ENCODE data around the gene NMT1. TPM values are rescaled to one million over a fixed set of nuclear protein-coding genes. Genes with fewer than 3 reads are reported as not detected.

Gene NMT1
- total RNA-seq, 2 experiments from 2014 or later, result 61.1 to 62.2 TPM

DNA sequence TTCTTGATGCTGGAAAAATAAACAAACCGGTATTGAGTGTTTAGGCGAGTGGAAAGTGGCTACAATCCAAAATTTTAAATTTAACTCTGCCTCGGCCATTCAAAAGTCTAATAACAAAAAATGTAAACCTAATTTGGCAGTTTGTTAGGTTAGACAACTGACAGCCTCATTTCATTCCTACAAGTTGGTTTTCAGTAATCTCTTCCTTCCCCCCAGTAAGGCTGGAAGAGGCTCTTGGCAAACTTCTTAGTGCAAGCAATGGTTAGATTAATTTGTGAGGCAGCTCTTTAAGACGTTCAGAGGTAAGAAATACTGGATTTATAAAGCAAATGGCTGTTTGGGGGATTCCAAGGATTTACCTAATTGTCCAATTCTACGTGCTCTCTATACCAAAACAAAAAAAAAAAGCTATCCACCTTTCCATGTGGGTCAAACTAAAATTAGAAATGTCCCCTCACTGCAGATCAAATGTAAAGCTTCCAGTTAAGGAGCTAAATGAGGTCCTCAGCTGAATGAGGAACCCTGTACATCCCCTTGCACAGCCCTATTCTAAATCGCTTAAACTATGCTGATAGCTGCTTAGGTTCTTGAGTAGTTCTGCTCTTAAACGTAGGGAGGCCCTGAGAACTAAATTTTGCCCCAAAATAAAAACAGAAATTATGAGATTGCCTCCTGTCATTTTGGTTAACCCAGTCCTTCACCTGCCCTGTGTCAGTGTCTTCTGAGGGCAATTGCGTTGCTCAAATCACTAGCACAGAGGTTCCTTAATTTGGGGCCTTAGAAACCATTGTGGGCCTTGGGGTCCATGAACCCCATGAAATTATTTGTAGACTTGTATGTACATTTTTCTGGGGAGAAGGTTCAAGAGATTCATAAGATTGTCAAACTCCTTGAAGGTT, 90.0 kb downstream of the NMT1 start:
- POLR2A ChIA-PET, result interaction anchor here (0.6 to 10.9 kb wide), 16 partner anchors 9 to 260 kb away, joined by 3 to 630 read pairs (median 18); partner anchors contain the start of genes ACBD4, FMNL1, HEXIM2 and MAP3K14
- no peaks in the 10 kb centered on the region for H3K9me3 Mint-ChIP-seq
- TF ChIP-seq, protein P1, sequence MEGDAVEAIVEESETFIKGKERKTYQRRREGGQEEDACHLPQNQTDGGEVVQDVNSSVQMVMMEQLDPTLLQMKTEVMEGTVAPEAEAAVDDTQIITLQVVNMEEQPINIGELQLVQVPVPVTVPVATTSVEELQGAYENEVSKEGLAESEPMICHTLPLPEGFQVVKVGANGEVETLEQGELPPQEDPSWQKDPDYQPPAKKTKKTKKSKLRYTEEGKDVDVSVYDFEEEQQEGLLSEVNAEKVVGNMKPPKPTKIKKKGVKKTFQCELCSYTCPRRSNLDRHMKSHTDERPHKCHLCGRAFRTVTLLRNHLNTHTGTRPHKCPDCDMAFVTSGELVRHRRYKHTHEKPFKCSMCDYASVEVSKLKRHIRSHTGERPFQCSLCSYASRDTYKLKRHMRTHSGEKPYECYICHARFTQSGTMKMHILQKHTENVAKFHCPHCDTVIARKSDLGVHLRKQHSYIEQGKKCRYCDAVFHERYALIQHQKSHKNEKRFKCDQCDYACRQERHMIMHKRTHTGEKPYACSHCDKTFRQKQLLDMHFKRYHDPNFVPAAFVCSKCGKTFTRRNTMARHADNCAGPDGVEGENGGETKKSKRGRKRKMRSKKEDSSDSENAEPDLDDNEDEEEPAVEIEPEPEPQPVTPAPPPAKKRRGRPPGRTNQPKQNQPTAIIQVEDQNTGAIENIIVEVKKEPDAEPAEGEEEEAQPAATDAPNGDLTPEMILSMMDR (IDR thresholded peaks at IDR 0.05), result no peak
- H3K27me3 Mint-ChIP-seq, result peaks cover 8% of the 10 kb centered on the region
- Histone ChIP-seq H3K27ac (ENCODE audit: low read depth in 1 of 2, low read length in 2 of 2) (peak overlapping the region; percentile 45 to 70), H3K27me3 (ENCODE audit: control insufficient read depth in 1 of 2, insufficient read depth in 2 of 2, low read length in 2 of 2) (no peaks in the 10 kb centered on the region), H3K4me3 (ENCODE audit: low read length) (peak overlapping the region; percentile 94), H3K9me3 (ENCODE audit: control insufficient read depth in 1 of 2, insufficient read depth in 1 of 2, low read length in 2 of 2) (no peaks in the 10 kb centered on the region), H3K36me3 (ENCODE audit: insufficient read depth, low read length) (peaks cover 3% of the 10 kb centered on the region), H3K4me1 (ENCODE audit: insufficient read depth, low read length) (peaks cover 50% of the 10 kb centered on the region)
- CTCF ChIA-PET, result interaction anchor here (0.5 to 6.4 kb wide), 17 partner anchors 7 to 164 kb away, joined by 3 to 168 read pairs (median 5); partner anchors contain the start of genes ACBD4, HEXIM2 and PLCD3
- peak overlapping the region; percentile 76 for H3K4me3 Mint-ChIP-seq
- H3K36me3 Mint-ChIP-seq (ENCODE audit: low read depth), result peaks cover 29% of the 10 kb centered on the region
- DNase-seq (peak in 1 of 14 experiments; percentile 44), ATAC-seq (ENCODE audit: poor library complexity) (no peak)
- H3K27ac Mint-ChIP-seq, result peak overlapping the region; percentile 99
- peaks cover 58% of the 10 kb centered on the region for H3K4me1 Mint-ChIP-seq (ENCODE audit: low read depth)
- intact Hi-C loops (cut with DNase I, micrococcal nuclease), result no loop called here

DNA sequence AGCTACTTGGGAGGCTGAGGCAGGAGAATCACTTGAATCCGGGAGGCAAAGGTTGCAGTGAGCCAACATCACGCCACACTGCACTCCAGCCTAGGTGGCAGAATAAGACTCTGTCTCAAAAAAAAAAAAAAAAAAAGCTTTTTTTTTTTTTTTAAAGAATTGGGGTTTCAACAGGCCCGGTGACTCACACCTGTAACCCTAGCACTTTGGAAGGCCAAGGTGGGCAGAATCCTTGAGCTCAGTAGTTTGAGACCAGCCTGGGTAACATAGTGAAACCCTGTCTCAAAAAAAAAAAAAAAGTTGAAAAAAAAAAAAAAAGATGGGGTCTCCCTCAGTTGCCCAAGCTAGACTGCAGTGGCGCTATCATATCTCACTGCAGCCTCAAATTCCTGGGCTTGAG, 93.9 kb downstream of the NMT1 start:
- peak in 2 of 14 experiments; percentile 30 to 47 for DNase-seq
- no peaks in the 10 kb centered on the region for H3K27me3 Mint-ChIP-seq
- no peak overlapping the region for H3K27ac Mint-ChIP-seq
- TF ChIP-seq, protein P1 (IDR thresholded peaks at IDR 0.05), result no peak
- Histone ChIP-seq H3K27ac (ENCODE audit: low read depth in 1 of 2, low read length in 2 of 2) (no peak overlapping the region), H3K4me3 (ENCODE audit: low read length) (no peak overlapping the region), H3K9me3 (ENCODE audit: control insufficient read depth in 1 of 2, insufficient read depth in 1 of 2, low read length in 2 of 2) (no peaks in the 10 kb centered on the region), H3K36me3 (ENCODE audit: insufficient read depth, low read length) (peaks cover 3% of the 10 kb centered on the region), H3K4me1 (ENCODE audit: insufficient read depth, low read length) (peaks cover 40% of the 10 kb centered on the region), H3K27me3 (ENCODE audit: control insufficient read depth in 1 of 2, insufficient read depth in 2 of 2, low read length in 2 of 2) (no peaks in the 10 kb centered on the region)
- no peak for ATAC-seq (ENCODE audit: poor library complexity)
- H3K4me3 Mint-ChIP-seq, result no peak overlapping the region
- intact Hi-C loops (cut with DNase I, micrococcal nuclease), result no loop called here
- peaks cover 48% of the 10 kb centered on the region for H3K4me1 Mint-ChIP-seq (ENCODE audit: low read depth)
- ChIA-PET CTCF (interaction anchor here (0.6 to 2.1 kb wide), 4 partner anchors 20 to 80 kb away, joined by 3 to 22 read pairs (median 5); partner anchors contain the start of gene ACBD4), POLR2A (interaction anchor here (0.9 to 1.2 kb wide), 2 partner anchors 17 to 19 kb away, joined by 3 to 4 read pairs; partner anchors contain the start of gene ACBD4)
- no peaks in the 10 kb centered on the region for H3K9me3 Mint-ChIP-seq
- H3K36me3 Mint-ChIP-seq (ENCODE audit: low read depth), result peaks cover 19% of the 10 kb centered on the region

DNA sequence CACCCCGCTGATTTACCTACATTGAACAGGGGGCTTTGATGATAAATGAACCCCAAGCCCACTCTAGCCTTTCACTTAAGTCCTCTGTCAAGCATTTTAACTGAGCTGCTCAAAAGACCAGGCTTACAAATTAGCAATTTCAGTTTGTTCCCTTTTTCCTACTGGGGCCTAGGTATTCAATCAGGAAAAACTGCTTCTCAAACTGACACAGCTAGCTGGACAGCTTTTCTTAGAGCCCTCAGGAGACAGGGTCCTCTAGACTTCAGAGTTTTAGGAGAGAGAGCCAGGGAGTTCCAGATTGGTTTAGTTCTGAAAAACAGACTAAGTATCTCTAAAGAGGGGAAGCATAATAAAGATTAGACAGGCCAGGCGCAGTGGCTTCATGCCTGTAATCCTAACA, 94.4 kb downstream of the NMT1 start:
- DNase-seq (no peak), ATAC-seq (ENCODE audit: poor library complexity) (no peak)
- H3K27me3 Mint-ChIP-seq, result no peaks in the 10 kb centered on the region
- Histone ChIP-seq H3K27ac (ENCODE audit: low read depth in 1 of 2, low read length in 2 of 2) (no peak overlapping the region), H3K27me3 (ENCODE audit: control insufficient read depth in 1 of 2, insufficient read depth in 2 of 2, low read length in 2 of 2) (no peaks in the 10 kb centered on the region), H3K36me3 (ENCODE audit: insufficient read depth, low read length) (peaks cover 3% of the 10 kb centered on the region), H3K9me3 (ENCODE audit: control insufficient read depth in 1 of 2, insufficient read depth in 1 of 2, low read length in 2 of 2) (no peaks in the 10 kb centered on the region), H3K4me3 (ENCODE audit: low read length) (no peak overlapping the region), H3K4me1 (ENCODE audit: insufficient read depth, low read length) (peaks cover 40% of the 10 kb centered on the region)
- CTCF ChIA-PET, result interaction anchor here (0.6 to 2.1 kb wide), 4 partner anchors 20 to 80 kb away, joined by 3 to 22 read pairs (median 5); partner anchors contain the start of gene ACBD4
- intact Hi-C loops (cut with DNase I, micrococcal nuclease), result no loop called here
- no peak overlapping the region for H3K4me3 Mint-ChIP-seq
- TF ChIP-seq, protein P1 (IDR thresholded peaks at IDR 0.05), result no peak
- peaks cover 48% of the 10 kb centered on the region for H3K4me1 Mint-ChIP-seq (ENCODE audit: low read depth)
- H3K9me3 Mint-ChIP-seq, result no peaks in the 10 kb centered on the region
- peaks cover 20% of the 10 kb centered on the region for H3K36me3 Mint-ChIP-seq (ENCODE audit: low read depth)
- POLR2A ChIA-PET, result interaction anchor here (0.9 to 1.2 kb wide), 2 partner anchors 17 to 20 kb away, joined by 3 to 4 read pairs; partner anchors contain the start of gene ACBD4
- peak overlapping the region; percentile 51 for H3K27ac Mint-ChIP-seq
